ENCODE data around the gene PPM1J. TPM values are rescaled to one million over a fixed set of nuclear protein-coding genes. Genes with fewer than 3 reads are reported as not detected.

PPM1J gene
- total and polyA plus RNA-seq, 4 donors = 3.7 to 7.1 (median 4.3) TPM; not detected in 1

GRCh38 chr1:112675728-112676381 is 39.3 kb downstream of the PPM1J start:
- no peak overlapping the region for H3K27ac ChIP-seq (ENCODE audit: low read depth in 1 of 2, low read length in 2 of 2)
- intact Hi-C loops (cut with DNase I) = loop anchor here in 1 of 2 donors (1.0 kb wide), 1 partner anchor 24 kb away; no protein-coding TSS in a partner anchor
- DNase-seq = no peak
- ATAC-seq (ENCODE audit: low FRiP score) = no peak
- H3K4me3 ChIP-seq (ENCODE audit: low read length in 2 of 2) = peak overlapping the region; percentile 60 to 83
- no peaks in the 10 kb centered on the region for H3K9me3 ChIP-seq (ENCODE audit: control insufficient read depth, low read length)
- H3K36me3 ChIP-seq (ENCODE audit: control insufficient read depth in 1 of 2, insufficient read depth in 2 of 2, low read length in 1 of 2) = peaks cover 0 to 3% of the 10 kb centered on the region in 2 donors
- no peaks in the 10 kb centered on the region for H3K27me3 ChIP-seq (ENCODE audit: control insufficient read depth in 1 of 2, insufficient read depth in 2 of 2, low read length in 1 of 2)
- 39 to 44% methylated on average over 7 of the region's 7 CpGs for WGBS, 2 donors
- H3K4me1 ChIP-seq (ENCODE audit: control insufficient read depth in 1 of 2, insufficient read depth in 2 of 2, low read length in 2 of 2) = no peaks in the 10 kb centered on the region

- no peaks in the 10 kb centered on the region for H3K4me1 ChIP-seq (ENCODE audit: control insufficient read depth in 1 of 2, insufficient read depth in 2 of 2, low read length in 2 of 2)
- DNase-seq (peak; percentile 69 to 88), ATAC-seq (ENCODE audit: low FRiP score) (peak; percentile 79)
- H3K27me3 ChIP-seq (ENCODE audit: control insufficient read depth in 1 of 2, insufficient read depth in 2 of 2, low read length in 1 of 2) = no peaks in the 10 kb centered on the region
- H3K27ac ChIP-seq (ENCODE audit: low read depth in 1 of 2, low read length in 2 of 2) = peak overlapping the region in 1 of 2 donors; percentile 19
- H3K4me3 ChIP-seq (ENCODE audit: low read length in 2 of 2) = peak overlapping the region; percentile 60 to 83
- no peaks in the 10 kb centered on the region for H3K9me3 ChIP-seq (ENCODE audit: control insufficient read depth, low read length)
- WGBS, 2 donors = 0 to 1% methylated on average over 68 of the region's 68 CpGs
- H3K36me3 ChIP-seq (ENCODE audit: control insufficient read depth in 1 of 2, insufficient read depth in 2 of 2, low read length in 1 of 2) = peaks cover 0 to 3% of the 10 kb centered on the region in 2 donors
- intact Hi-C loops (cut with DNase I) = loop anchor here (1.0 to 5.0 kb wide), 3 partner anchors 25 to 58 kb away; partner anchors contain the start of genes CAPZA1 (in 1 of the 2), RHOC (in 1 of the 2) and ST7L (in 1 of the 2)
These were observed 40.0 kb downstream of the PPM1J start for GRCh38 chr1:112674986-112675727.

- H3K4me3 ChIP-seq (ENCODE audit: low read length in 2 of 2) = peak within 1 kb of the TSS; percentile 60 to 83
- H3K27me3 ChIP-seq (ENCODE audit: control insufficient read depth in 1 of 2, insufficient read depth in 2 of 2, low read length in 1 of 2) = no peaks in the 10 kb centered on the region
- H3K27ac ChIP-seq (ENCODE audit: low read depth in 1 of 2, low read length in 2 of 2) = peak within 1 kb of the TSS; percentile 9 to 19
- intact Hi-C loops (cut with DNase I) = loop anchor here (5.0 kb wide), 2 partner anchors 33 to 57 kb away; partner anchors contain the start of genes CAPZA1 (in 1 of the 2), RHOC (in 1 of the 2) and ST7L (in 1 of the 2)
- DNase-seq (peak; percentile 84 to 90), ATAC-seq (ENCODE audit: low FRiP score) (peak; percentile 79)
- peaks cover 0 to 3% of the 10 kb centered on the region in 2 donors for H3K36me3 ChIP-seq (ENCODE audit: control insufficient read depth in 1 of 2, insufficient read depth in 2 of 2, low read length in 1 of 2)
- H3K4me1 ChIP-seq (ENCODE audit: control insufficient read depth in 1 of 2, insufficient read depth in 2 of 2, low read length in 2 of 2) = no peaks in the 10 kb centered on the region
- no peaks in the 10 kb centered on the region for H3K9me3 ChIP-seq (ENCODE audit: control insufficient read depth, low read length)
- 0% methylated on average over 28 to 30 of the region's 30 CpGs for WGBS, 2 donors
These were observed 40.6 kb downstream of the PPM1J start, which contains the start of gene MOV10 for GRCh38 chr1:112674440-112674985. TSS of gene MOV10 (plus strand) at chr1:112674659. CDS start at chr1:112674913, 254 bp downstream.

DNA sequence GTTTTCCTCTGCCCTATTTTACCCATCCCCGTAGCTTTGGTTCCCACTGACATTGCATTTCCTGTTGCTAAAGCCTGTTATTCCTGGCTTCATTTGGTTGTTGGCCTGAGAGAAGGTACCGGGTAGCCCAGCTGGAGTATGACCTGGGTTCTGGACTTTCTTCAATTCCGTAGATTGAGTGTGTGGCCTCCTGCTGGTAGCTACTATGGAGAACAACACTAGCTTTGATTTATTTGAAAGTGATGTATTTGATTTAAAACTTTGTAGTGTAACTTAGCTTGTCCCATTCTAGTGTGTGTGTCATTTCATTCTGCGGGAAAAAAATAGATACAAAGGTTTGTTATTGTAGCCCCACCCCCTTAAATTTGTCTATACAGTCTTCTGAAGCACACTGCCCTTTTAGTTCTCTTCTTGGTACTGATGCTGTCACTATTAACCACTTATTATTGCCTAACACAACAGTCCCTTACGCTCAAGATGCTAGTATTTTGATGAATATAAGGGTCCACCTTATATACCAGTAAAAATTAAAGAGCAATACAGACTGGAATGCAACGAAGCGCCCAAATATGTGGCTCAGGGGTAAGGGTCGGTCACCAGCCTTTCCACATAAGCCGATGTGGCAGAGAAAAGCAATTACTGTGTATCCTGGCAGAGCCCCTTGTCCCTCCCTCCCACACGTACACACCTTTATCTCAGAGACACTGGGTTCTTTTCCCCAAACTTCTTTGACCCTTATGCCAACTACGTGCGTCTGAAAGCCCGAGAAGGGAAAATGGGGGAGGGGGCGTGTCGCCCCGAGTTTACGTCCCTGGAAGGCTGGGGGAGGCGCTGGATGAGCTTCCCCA is 41.3 kb downstream of the PPM1J start:
- Histone ChIP-seq H3K4me1 (ENCODE audit: control insufficient read depth in 1 of 2, insufficient read depth in 2 of 2, low read length in 2 of 2) (no peaks in the 10 kb centered on the region), H3K4me3 (ENCODE audit: low read length in 2 of 2) (peak overlapping the region; percentile 60 to 83), H3K27ac (ENCODE audit: low read depth in 1 of 2, low read length in 2 of 2) (peak overlapping the region in 1 of 2 donors; percentile 19), H3K36me3 (ENCODE audit: control insufficient read depth in 1 of 2, insufficient read depth in 2 of 2, low read length in 1 of 2) (peaks cover 0 to 3% of the 10 kb centered on the region in 2 donors), H3K27me3 (ENCODE audit: control insufficient read depth in 1 of 2, insufficient read depth in 2 of 2, low read length in 1 of 2) (no peaks in the 10 kb centered on the region), H3K9me3 (ENCODE audit: control insufficient read depth, low read length) (no peaks in the 10 kb centered on the region)
- 1% methylated on average over 18 of the region's 18 CpGs for WGBS, 2 donors
- intact Hi-C loops (cut with DNase I) = loop anchor here (5.0 kb wide), 2 partner anchors 33 to 57 kb away; partner anchors contain the start of genes CAPZA1 (in 1 of the 2), RHOC (in 1 of the 2) and ST7L (in 1 of the 2)
- ATAC-seq (ENCODE audit: low FRiP score) = peak; percentile 54
- DNase-seq = peak; percentile 47 to 78

DNA sequence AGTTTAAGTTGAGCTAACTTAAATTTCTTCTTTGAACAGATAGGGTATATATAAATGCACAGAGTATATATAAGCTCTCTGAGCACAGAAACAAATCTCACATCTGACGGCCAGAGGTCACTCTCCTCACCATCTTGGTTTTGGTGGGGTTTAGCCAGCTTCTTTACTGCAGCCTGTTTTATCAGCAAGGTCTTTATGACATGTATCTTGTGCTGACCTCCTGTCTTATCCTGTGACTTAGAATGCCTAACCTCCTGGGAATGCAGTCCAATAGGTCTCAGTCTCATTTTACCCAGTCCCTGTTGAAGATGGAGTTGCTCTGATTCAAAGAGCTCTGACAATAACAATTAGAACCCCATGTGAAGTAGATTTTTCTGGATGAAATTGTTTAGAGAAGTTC is 42.3 kb downstream of the PPM1J start:
- WGBS, 2 donors = 80 to 90% methylated on average over 1 of the region's 1 CpG
- DNase-seq = no peak
- Histone ChIP-seq H3K27ac (ENCODE audit: low read depth in 1 of 2, low read length in 2 of 2) (no peak overlapping the region), H3K36me3 (ENCODE audit: control insufficient read depth in 1 of 2, insufficient read depth in 2 of 2, low read length in 1 of 2) (peaks cover 0 to 3% of the 10 kb centered on the region in 2 donors), H3K27me3 (ENCODE audit: control insufficient read depth in 1 of 2, insufficient read depth in 2 of 2, low read length in 1 of 2) (no peaks in the 10 kb centered on the region), H3K4me1 (ENCODE audit: control insufficient read depth in 1 of 2, insufficient read depth in 2 of 2, low read length in 2 of 2) (no peaks in the 10 kb centered on the region), H3K4me3 (ENCODE audit: low read length in 2 of 2) (no peak overlapping the region), H3K9me3 (ENCODE audit: control insufficient read depth, low read length) (no peaks in the 10 kb centered on the region)
- ATAC-seq (ENCODE audit: low FRiP score) = no peak
- intact Hi-C loops (cut with DNase I) = loop anchor here (5.0 kb wide), 2 partner anchors 34 to 56 kb away; partner anchors contain the start of genes CAPZA1 (in 1 of the 2), RHOC (in 1 of the 2) and ST7L (in 1 of the 2)

DNA sequence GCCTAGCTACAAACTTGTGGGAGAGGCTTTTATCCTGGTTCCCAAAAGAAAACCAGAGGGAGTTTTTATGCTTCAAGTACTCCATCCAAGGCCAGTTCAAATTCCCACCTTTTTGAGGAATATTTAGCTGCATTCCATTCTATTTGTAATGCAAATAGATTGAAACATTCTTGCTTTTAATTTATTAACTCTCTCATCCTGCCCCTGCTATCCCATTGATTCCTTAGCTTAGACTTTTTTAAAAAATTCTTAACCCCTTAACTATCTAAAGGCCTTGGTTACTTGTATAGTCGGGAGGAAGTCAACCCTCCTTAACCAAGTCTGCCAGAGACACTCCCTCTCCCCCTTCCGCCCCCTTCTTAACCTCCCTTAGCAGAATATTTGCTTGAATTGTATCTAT is 43.1 kb downstream of the PPM1J start:
- 69 to 74% methylated on average over 2 of the region's 2 CpGs for WGBS, 2 donors
- no peaks in the 10 kb centered on the region for H3K27me3 ChIP-seq (ENCODE audit: control insufficient read depth in 1 of 2, insufficient read depth in 2 of 2, low read length in 1 of 2)
- peaks cover 0 to 3% of the 10 kb centered on the region in 2 donors for H3K36me3 ChIP-seq (ENCODE audit: control insufficient read depth in 1 of 2, insufficient read depth in 2 of 2, low read length in 1 of 2)
- DNase-seq = no peak
- ATAC-seq (ENCODE audit: low FRiP score) = no peak
- H3K4me1 ChIP-seq (ENCODE audit: control insufficient read depth in 1 of 2, insufficient read depth in 2 of 2, low read length in 2 of 2) = no peaks in the 10 kb centered on the region
- intact Hi-C loops (cut with DNase I) = loop anchor here (5.0 kb wide), 2 partner anchors 35 to 55 kb away; partner anchors contain the start of genes CAPZA1 (in 1 of the 2), RHOC (in 1 of the 2) and ST7L (in 1 of the 2)
- H3K27ac ChIP-seq (ENCODE audit: low read depth in 1 of 2, low read length in 2 of 2) = no peak overlapping the region
- no peaks in the 10 kb centered on the region for H3K9me3 ChIP-seq (ENCODE audit: control insufficient read depth, low read length)
- H3K4me3 ChIP-seq (ENCODE audit: low read length in 2 of 2) = no peak overlapping the region

GRCh38 chr1:112666946-112667345 is 48.2 kb downstream of the PPM1J start:
- ATAC-seq (ENCODE audit: low FRiP score) (no peak), DNase-seq (no peak)
- H3K27me3 ChIP-seq (ENCODE audit: control insufficient read depth in 1 of 2, insufficient read depth in 2 of 2, low read length in 1 of 2) = no peaks in the 10 kb centered on the region
- WGBS, 2 donors = 94 to 98% methylated on average over 2 of the region's 2 CpGs
- H3K36me3 ChIP-seq (ENCODE audit: control insufficient read depth in 1 of 2, insufficient read depth in 2 of 2, low read length in 1 of 2) = peaks cover 2 to 4% of the 10 kb centered on the region in 2 donors
- no peaks in the 10 kb centered on the region for H3K4me1 ChIP-seq (ENCODE audit: control insufficient read depth in 1 of 2, insufficient read depth in 2 of 2, low read length in 2 of 2)
- H3K4me3 ChIP-seq (ENCODE audit: low read length in 2 of 2) = no peak overlapping the region
- H3K9me3 ChIP-seq (ENCODE audit: control insufficient read depth, low read length) = no peaks in the 10 kb centered on the region
- intact Hi-C loops (cut with DNase I) = no loop called here
- H3K27ac ChIP-seq (ENCODE audit: low read depth in 1 of 2, low read length in 2 of 2) = no peak overlapping the region

All from aorta (tissue), 5 donors.